K562 (cell line): Measurements from ENCODE around the gene PRPF8. TPM values are rescaled to one million over a fixed set of nuclear protein-coding genes. Genes with fewer than 3 reads are reported as not detected.
A peak's percentile ranks its signal among the peaks of the same experiment; 100 is the strongest.

Experiments
- FUS ChIP-seq: fragments of 200-400 bp; formaldehyde crosslinking; optimal IDR thresholded peaks from 2 replicates; pipeline ENCODE3; 2017; ENCODE audit warnings: low read depth, low read length
- GATAD2A ChIP-seq: fragments of 450-650 bp; IDR thresholded peaks from 2 replicates; pipeline ENCODE4 v1.6.1; 2017
- GTF2E2 ChIP-seq: fragments of 200-800 bp; sonication (Bioruptor generic); IDR thresholded peaks from 2 replicates; pipeline ENCODE4 v1.6.1; 2016; ENCODE audit warnings: missing genetic modification characterization, missing compliant biosample characterization
- HDAC1 ChIP-seq, 2 experiments: fragments of 450-650 bp; IDR thresholded peaks; 2 replicates each; pipeline ENCODE4 v1.6.1; 2016 to 2017; ENCODE audit warnings: inconsistent platforms in 1 of 2, mild to moderate bottlenecking in 1 of 2, moderate library complexity in 1 of 2
- HNRNPL ChIP-seq: fragments of 200-400 bp; formaldehyde crosslinking; IDR thresholded peaks from 2 replicates; pipeline ENCODE4 v1.6.1; 2017; ENCODE audit warnings: low read depth, mild to moderate bottlenecking, low read length
- HSF4 ChIP-seq: fragments of 250-450 bp; sonication (Bioruptor Pico); IDR thresholded peaks from 2 replicates; pipeline ENCODE4 v2.1.2; 2022; ENCODE audit warnings: mild to moderate bottlenecking, moderate library complexity, borderline replicate concordance
- KLF1 ChIP-seq: fragments of 450-650 bp; IDR thresholded peaks from 2 replicates; pipeline ENCODE4 v1.6.1; 2016; ENCODE audit warnings: missing genetic modification characterization, missing compliant biosample characterization
- KLF6 ChIP-seq: fragments of 250-450 bp; sonication (Bioruptor Pico); IDR thresholded peaks from 2 replicates; pipeline ENCODE4 v1.4.0; 2020; ENCODE audit warnings: mild to moderate bottlenecking, moderate library complexity, borderline replicate concordance
- MAFG ChIP-seq: fragments of 450-650 bp; conservative IDR thresholded peaks from 2 replicates; pipeline ENCODE4 v1.6.1; 2016; ENCODE audit warnings: missing genetic modification characterization, missing compliant biosample characterization
- MXD1 ChIP-seq: fragments of 250-450 bp; sonication (Bioruptor Pico); IDR thresholded peaks from 2 replicates; pipeline ENCODE4 v1.8.0; 2021; ENCODE audit warnings: borderline replicate concordance, mild to moderate bottlenecking, moderate library complexity; ENCODE audit not compliant: poor library complexity, severe bottlenecking
- MXI1 ChIP-seq: IDR thresholded peaks from 2 replicates; pipeline ENCODE4 v1.6.1; 2011; ENCODE audit warnings: low read depth, mild to moderate bottlenecking, improper control_type of control experiment, low read length
- NFRKB ChIP-seq: fragments of 450-650 bp; IDR thresholded peaks from 2 replicates; pipeline ENCODE4 v1.6.1; 2016; ENCODE audit warnings: low read depth
- SAP30 ChIP-seq: fragments of 200-600 bp; sonication (generic); IDR thresholded peaks from 2 replicates; pipeline ENCODE4 v1.6.1; 2012; ENCODE audit warnings: borderline replicate concordance, low read depth, mild to moderate bottlenecking, moderate library complexity, low read length, control low read depth, inconsistent platforms; ENCODE audit not compliant: insufficient read depth, poor library complexity, severe bottlenecking
- SMARCC2 ChIP-seq: fragments of 450-650 bp; IDR thresholded peaks from 2 replicates; pipeline ENCODE4 v1.6.1; 2017; ENCODE audit warnings: antibody characterized with exemption, moderate library complexity, mild to moderate bottlenecking, low read depth
- SNIP1 ChIP-seq: fragments of 450-650 bp; IDR thresholded peaks from 2 replicates; pipeline ENCODE4 v1.7.1; 2017; ENCODE audit warnings: low read depth, mild to moderate bottlenecking
- SOX6 ChIP-seq: fragments of 450-650 bp; IDR thresholded peaks from 2 replicates; pipeline ENCODE4 v1.6.1; 2014; ENCODE audit warnings: mild to moderate bottlenecking
- TEAD4 ChIP-seq, 2 experiments: sonication (generic) in 1 of 2; formaldehyde crosslinking in 1 of 2; IDR thresholded peaks; 2 replicates each; pipeline versions ENCODE4 v1.6.1 to v1.8.0; 2012 to 2022; ENCODE audit warnings: borderline replicate concordance in 1 of 2, inconsistent platforms in 1 of 2, low read length in 1 of 2, mild to moderate bottlenecking in 1 of 2, missing genetic modification reagents in 1 of 2
- TFAP4 ChIP-seq: sonication (generic); formaldehyde crosslinking; IDR thresholded peaks from 2 replicates; pipeline ENCODE4 v1.8.0; 2022; ENCODE audit warnings: missing genetic modification reagents, mild to moderate bottlenecking, moderate library complexity, borderline replicate concordance
- WHSC1 ChIP-seq: IDR thresholded peaks from one replicate; pipeline ENCODE4 v1.6.1; 2012; ENCODE audit warnings: low read length, control low read depth, inconsistent platforms
- ZBTB1 ChIP-seq: sonication (generic); formaldehyde crosslinking; IDR thresholded peaks from 2 replicates; pipeline ENCODE4 v1.8.1; 2023; ENCODE audit warnings: missing genetic modification reagents, low read depth, mild to moderate bottlenecking, borderline replicate concordance
- ZBTB7A ChIP-seq: IDR thresholded peaks from 2 replicates; pipeline ENCODE4 v1.6.1; 2011; ENCODE audit warnings: low read depth, mild to moderate bottlenecking, low read length, moderate library complexity, borderline replicate concordance; ENCODE audit not compliant: control insufficient read depth
- ZNF140 ChIP-seq: fragments of 250-450 bp; sonication (Bioruptor Pico); IDR thresholded peaks from 2 replicates; pipeline ENCODE4 v1.8.0; 2021; ENCODE audit warnings: moderate library complexity, mild to moderate bottlenecking, inconsistent platforms
- ZNF280A ChIP-seq: fragments of 450-650 bp; IDR thresholded peaks from 2 replicates; pipeline ENCODE4 v1.6.1; 2018; ENCODE audit warnings: mild to moderate bottlenecking, low read depth; ENCODE audit not compliant: partially characterized antibody
- ZNF41 ChIP-seq: fragments of 250-450 bp; sonication (Bioruptor Pico); conservative IDR thresholded peaks from 2 replicates; pipeline ENCODE4 v1.4.0; 2020; ENCODE audit warnings: mild to moderate bottlenecking
- ZNF76 ChIP-seq: fragments of 250-450 bp; sonication (Bioruptor Pico); IDR thresholded peaks from 2 replicates; pipeline ENCODE4 v1.4.0; 2020; ENCODE audit warnings: mild to moderate bottlenecking, moderate library complexity, borderline replicate concordance
- polyA plus RNA-seq, 8 experiments: library from polyadenylated mRNA; depleted of rRNA in 4 of 8; stranded (reverse) in 5 of 8; unstranded in 3 of 8; fragments of >200 nt; fragmentation: Nextera tagmentation in 2 of 8; fragmentation: Illumina TruSeq in 1 of 8; extraction: Ambion mirVana in 2 of 8; extraction: Trizol in 1 of 8; gene quantifications; 2 replicates each; pipeline versions ENCODE4 v1.2.1 to v1.2.3, GENCODE V29; 2011 to 2014; ENCODE audit warnings: inconsistent platforms in 1 of 8, missing spikeins in 1 of 8
- total RNA-seq, 7 experiments: library from RNA; depleted of rRNA in 6 of 7; stranded (reverse); fragments of >200 nt in 6 of 7; fragmentation: Illumina TruSeq in 2 of 7; extraction: Trizol in 2 of 7; gene quantifications; 2 replicates each; pipeline versions ENCODE4 v1.2.1 to v1.2.3, GENCODE V29; 2011 to 2021; ENCODE audit warnings: low replicate concordance in 1 of 7

PRPF8 gene
- total and polyA plus RNA-seq, 9 of the 15 experiments (the other 6 are each of a cell fraction or from before 2014, with no cell fraction given) = 64.3 to 294 (median 85.9) TPM

GRCh38 chr17:1648963-1649843, 35.5 kb downstream of the PRPF8 start (continued):
- no peak for TF ChIP-seq ZNF280A
- peak; percentile 85; the same call in 1 of the 2 replicates for TF ChIP-seq TFAP4 (CRISPR knock-in tag)
- peak in 1 of 2 experiments; percentile 8; a peak in 1 of 4 replicates for TF ChIP-seq HDAC1 (IDR thresholded peaks at IDR 0.05)
- peak; percentile 49; the same call in 1 of the 2 replicates for TF ChIP-seq NFRKB
- peak; percentile 54; the same call in 1 of the 2 replicates for TF ChIP-seq KLF1 (tag)
- TF ChIP-seq SMARCC2 = no peak
- peak; percentile 93 for TF ChIP-seq ZBTB1 (CRISPR knock-in tag)
- TF ChIP-seq HSF4 (CRISPR knock-in tag) = no peak
- no peak for TF ChIP-seq GATAD2A
- no peak for TF ChIP-seq MXI1
- peak; percentile 83 for TF ChIP-seq FUS
- peak; percentile 14; the same call in 1 of the 2 replicates for TF ChIP-seq ZNF76 (CRISPR knock-in tag)
- TF ChIP-seq WHSC1 = no peak
- no peak for TF ChIP-seq ZNF140 (CRISPR knock-in tag)
- peak; percentile 78; the same call in 1 of the 2 replicates for TF ChIP-seq GTF2E2
- no peak for TF ChIP-seq TEAD4 (IDR thresholded peaks at IDR 0.05; ENCODE audit: low read length)
- TF ChIP-seq TEAD4 (CRISPR knock-in tag; IDR thresholded peaks at IDR 0.05; ENCODE audit: borderline replicate concordance) = no peak
- TF ChIP-seq SNIP1 = no peak
- no peak for TF ChIP-seq MXD1 (CRISPR knock-in tag)
- TF ChIP-seq ZBTB7A = peak; percentile 80; the same call in 1 of the 2 replicates
- TF ChIP-seq SOX6 = no peak
- no peak for TF ChIP-seq ZNF41 (CRISPR knock-in tag)
- TF ChIP-seq MAFG (tag) = no peak
- peak; percentile 58; the same call in 1 of the 2 replicates for TF ChIP-seq HNRNPL
- TF ChIP-seq SAP30 = peak; percentile 22
- no peak for TF ChIP-seq KLF6 (CRISPR knock-in tag)
